ENCODE results near the gene DPP6.

The DPP6 gene

DNA sequence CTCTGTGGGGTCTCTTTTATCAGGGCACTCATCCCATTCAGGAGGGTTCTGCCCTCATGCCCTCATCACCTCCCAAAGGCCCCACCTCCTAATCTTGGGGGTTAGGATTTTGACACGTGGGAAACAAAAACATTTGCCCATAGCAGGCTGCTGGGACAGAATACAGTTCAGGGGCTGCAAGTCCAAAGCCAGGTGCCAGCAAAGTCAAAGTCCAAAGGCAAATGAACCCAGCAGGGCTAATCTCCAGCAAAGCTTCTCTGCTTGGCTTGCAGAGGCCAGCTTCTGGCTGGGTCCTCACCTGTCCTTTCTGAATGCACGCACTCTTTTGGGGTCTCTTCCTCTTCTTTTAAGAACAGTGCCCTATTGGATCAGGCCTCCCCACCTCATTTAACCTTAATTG lies 359.9 kb downstream of the DPP6 start:
- DNase-seq (ENCODE audit: low read depth) = no peak

- DNase-seq (ENCODE audit: low read depth) = no peak
Observed at GRCh38 chr7:154415709-154416399, 363.7 kb downstream of the DPP6 start.

- DNase-seq (ENCODE audit: low read depth) = no peak
Observed at GRCh38 chr7:154416714-154417113, 364.5 kb downstream of the DPP6 start.

GRCh38 chr7:154419344-154419743 lies 367.1 kb downstream of the DPP6 start:
- DNase-seq (ENCODE audit: low read depth) = no peak

GRCh38 chr7:154423231-154423630 lies 371.0 kb downstream of the DPP6 start:
- no peak for DNase-seq (ENCODE audit: low read depth)

- no peak for DNase-seq (ENCODE audit: low read depth)
Observed at GRCh38 chr7:154424350-154424749, 372.2 kb downstream of the DPP6 start.

DNA sequence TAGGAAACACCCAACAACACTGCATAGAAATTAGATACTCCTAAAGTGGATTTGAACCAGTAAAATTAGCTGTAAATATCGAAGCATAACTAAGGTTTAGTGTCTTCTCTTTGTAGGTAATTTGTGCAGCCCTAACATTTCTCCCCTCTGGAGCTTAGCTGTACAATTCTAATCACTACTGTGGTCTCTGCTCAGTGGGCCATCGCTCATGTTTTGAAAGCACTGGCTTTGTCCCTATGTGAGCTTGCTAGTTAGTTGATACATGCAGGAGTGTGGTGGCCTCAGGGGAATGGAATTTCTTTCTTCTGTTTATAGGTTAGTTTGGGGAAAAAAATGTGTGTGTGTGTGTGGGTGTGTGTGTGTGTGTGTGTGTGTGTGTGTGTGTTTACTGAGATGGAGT lies 373.1 kb downstream of the DPP6 start:
- DNase-seq (ENCODE audit: low read depth) = no peak

DNA sequence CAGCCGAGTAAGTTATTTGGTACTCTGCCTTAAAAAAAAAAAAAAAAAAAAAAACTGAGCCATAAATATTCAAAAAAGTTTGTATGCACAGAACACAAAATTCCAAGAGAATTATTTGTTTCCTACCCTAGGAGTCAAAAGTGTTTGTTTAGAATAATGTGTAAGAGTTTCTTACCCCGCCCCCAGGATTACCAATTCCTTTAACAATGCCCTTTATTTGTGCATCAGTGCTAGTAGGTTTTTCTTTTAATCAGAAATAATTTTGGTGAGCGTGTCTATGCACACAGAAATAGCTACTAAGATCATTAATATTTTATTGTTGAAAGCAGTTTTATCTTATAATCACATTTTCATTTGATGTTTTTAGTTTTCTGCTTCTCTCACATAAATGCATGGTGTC lies 374.6 kb downstream of the DPP6 start:
- DNase-seq (ENCODE audit: low read depth) = no peak

- no peak for DNase-seq (ENCODE audit: low read depth)
Observed at GRCh38 chr7:154427533-154427932, 375.3 kb downstream of the DPP6 start.

GRCh38 chr7:154429666-154430404 lies 377.6 kb downstream of the DPP6 start:
- DNase-seq (ENCODE audit: low read depth) = no peak

DNA sequence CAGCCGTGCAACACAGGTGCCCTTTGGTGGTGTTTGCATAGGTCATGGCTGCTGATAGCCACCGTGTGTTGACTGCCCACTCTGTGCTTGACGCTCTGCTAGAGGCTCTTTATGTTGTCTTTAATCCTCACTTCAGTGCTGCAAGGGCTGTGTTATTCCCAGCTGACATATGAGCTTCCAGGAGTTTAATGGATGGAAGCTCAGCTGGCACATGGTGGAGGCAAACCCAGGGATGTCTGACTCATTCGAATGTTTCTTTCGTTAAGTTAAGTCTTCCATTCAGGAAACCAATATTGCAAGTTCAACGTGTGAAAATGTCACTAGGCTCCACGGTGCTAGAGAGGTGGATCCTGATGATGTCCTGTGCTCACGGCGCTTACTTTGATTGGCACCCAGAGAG lies 378.4 kb downstream of the DPP6 start:
- DNase-seq (ENCODE audit: low read depth) = no peak

GRCh38 chr7:154431045-154431444 lies 378.8 kb downstream of the DPP6 start:
- no peak for DNase-seq (ENCODE audit: low read depth)

GRCh38 chr7:154433632-154434598 lies 381.7 kb downstream of the DPP6 start:
- DNase-seq (ENCODE audit: low read depth) = no peak

GRCh38 chr7:154436560-154436959 lies 384.4 kb downstream of the DPP6 start:
- DNase-seq (ENCODE audit: low read depth) = no peak

DNA sequence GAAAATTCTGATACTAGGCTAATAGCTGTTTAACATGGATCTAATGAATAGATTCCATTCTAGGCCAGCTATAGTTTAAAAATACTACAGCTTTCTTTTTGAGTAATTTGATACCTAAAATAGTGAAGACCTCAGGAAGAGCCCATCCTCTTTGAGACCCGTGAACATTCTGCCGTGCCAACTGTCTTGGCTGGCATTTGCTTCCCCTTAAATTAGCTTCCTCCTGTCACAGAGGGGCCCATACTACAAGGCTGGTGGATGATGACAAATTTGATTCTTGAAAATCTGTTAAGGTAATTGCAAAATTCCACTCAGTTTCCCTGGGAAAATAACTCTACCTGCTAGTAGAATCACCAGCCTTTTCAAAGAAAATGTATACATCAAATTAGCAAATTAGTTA lies 385.0 kb downstream of the DPP6 start:
- no peak for DNase-seq (ENCODE audit: low read depth)

DNA sequence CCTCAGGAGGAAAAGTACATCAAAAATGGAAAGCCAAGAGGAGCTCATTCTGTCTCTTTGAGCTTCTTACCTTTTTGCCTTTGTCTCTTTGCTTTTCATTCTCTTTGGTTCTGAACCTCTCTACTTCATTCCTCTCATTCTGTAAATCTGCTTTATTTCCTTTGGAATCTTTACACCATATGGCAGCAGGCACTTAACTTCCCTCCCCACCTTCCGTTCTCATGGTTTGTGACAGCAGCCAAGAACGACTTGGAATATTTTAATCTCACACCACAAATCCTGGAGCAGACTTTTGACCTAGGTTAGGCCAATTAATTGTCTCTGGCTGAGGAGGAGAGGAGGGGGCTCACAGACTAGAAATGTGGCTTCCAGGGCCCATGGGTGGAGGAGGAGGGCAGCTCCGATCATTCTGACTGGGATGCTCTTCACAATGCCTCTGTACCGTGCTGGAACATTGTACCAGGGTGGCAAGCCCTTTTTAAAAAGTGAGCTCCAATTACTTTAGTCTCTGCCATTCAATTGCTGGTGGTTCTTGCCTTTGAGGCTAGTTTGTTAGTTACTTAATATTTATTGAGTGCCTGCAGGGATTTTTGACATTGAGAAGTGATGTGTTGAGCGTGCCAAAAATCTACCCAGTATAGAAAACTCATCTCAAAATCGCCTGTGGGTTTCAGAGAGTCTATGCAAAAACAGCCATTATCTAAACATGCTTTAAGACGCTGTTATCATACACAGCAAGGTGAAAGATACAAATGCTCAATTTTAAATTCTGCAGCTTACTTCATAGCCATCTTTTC lies 386.6 kb downstream of the DPP6 start:
- no peak for DNase-seq (ENCODE audit: low read depth)

- no peak for DNase-seq (ENCODE audit: low read depth)
Observed at GRCh38 chr7:154440058-154440457, 387.9 kb downstream of the DPP6 start.

DNA sequence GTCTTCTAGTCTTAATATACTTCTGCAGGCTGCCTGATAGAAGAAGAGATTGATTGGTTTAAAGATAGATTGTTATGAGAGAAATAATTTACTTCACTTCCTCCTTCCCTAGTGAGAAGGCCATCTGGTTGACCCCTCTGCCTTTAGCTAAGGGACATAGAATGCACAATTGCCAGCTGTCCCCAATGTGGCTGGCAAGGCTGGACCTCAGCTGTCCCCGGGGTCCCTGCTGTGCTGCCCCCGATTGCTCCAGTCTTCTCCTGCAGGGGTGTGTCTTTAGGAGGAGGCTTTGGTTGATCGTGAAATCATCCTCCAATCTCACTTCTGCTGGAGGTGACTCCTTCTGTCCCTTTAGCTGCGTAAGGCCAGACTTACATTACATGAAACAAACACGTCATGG lies 388.5 kb downstream of the DPP6 start:
- DNase-seq (ENCODE audit: low read depth) = no peak

DNA sequence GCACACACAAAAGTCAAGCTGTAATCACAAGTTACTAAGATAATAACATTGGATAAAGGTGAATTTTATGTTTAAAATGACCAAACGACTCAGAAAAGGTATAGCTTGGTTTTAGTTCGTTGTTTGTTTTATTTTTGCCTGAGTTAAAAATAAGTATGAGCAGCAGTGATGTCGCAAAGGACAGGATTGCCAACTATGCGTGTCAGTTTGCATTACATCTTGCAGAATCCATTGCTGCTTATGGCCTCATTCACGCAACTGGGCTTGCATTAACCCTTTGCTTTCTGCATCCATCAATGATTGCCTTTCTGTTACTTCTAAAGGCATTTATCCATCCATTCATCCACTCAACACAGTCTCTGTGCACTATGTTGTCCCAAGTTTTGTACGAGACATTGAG lies 389.6 kb downstream of the DPP6 start:
- no peak for DNase-seq (ENCODE audit: low read depth)

GRCh38 chr7:154442939-154443338 lies 390.7 kb downstream of the DPP6 start:
- DNase-seq (ENCODE audit: low read depth) = no peak

- no peak for DNase-seq (ENCODE audit: low read depth)
Observed at GRCh38 chr7:154450451-154450850, 398.3 kb downstream of the DPP6 start.
